BLaER1 (cell line): Measurements from ENCODE around the gene EPHB2.

Source experiments
- H3K27ac ChIP-seq: shearing (Covaris generic); formaldehyde crosslinking; 2 replicates; pipeline ENCODE4 v1.8.1; 2022
- H3K27me3 ChIP-seq: shearing (Covaris generic); formaldehyde crosslinking; 2 replicates; pipeline ENCODE4 v1.8.1; 2022
- H3K36me3 ChIP-seq: shearing (Covaris generic); formaldehyde crosslinking; 2 replicates; pipeline ENCODE4 v1.8.1; 2022
- H3K4me1 ChIP-seq: shearing (Covaris generic); formaldehyde crosslinking; 2 replicates; pipeline ENCODE4 v1.8.1; 2022
- H3K4me2 ChIP-seq: shearing (Covaris generic); formaldehyde crosslinking; 2 replicates; pipeline ENCODE4 v1.8.1; 2022
- H3K4me3 ChIP-seq: shearing (Covaris generic); formaldehyde crosslinking; 2 replicates; pipeline ENCODE4 v1.8.1; 2022
- H3K9ac ChIP-seq: shearing (Covaris generic); formaldehyde crosslinking; 2 replicates; pipeline ENCODE4 v1.8.1; 2022
- H3K9me3 ChIP-seq: shearing (Covaris generic); formaldehyde crosslinking; 2 replicates; pipeline ENCODE4 v1.8.1; 2022
- H4K20me1 ChIP-seq: shearing (Covaris generic); formaldehyde crosslinking; 2 replicates; pipeline ENCODE4 v1.8.1; 2022
- Cebpa-rat ChIP-seq: shearing (Covaris generic); IDR thresholded peaks from 2 replicates; pipeline ENCODE4 v1.8.1; 2022

The EPHB2 gene

DNA sequence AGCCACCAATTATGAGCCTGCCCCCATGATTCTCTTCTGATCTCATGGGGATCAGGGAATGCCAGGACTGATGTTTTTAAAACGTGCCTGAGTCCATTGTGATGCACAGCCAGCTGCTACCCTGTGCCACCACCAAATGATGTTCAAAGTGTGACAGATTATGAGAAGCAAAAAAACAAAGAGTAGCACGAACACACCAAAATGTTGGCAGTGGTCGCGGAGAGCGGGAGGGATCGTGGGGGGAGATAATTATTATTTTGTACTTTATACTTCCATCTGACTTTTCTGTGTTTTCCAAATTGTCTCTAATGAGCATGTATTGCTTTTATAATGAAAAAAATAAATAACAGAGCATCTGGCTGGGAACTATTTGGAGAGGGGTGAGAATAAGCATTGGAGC lies 50.5 kb downstream of the EPHB2 start:
- Histone ChIP-seq H3K9ac (no peak overlapping the region), H3K4me3 (no peak overlapping the region), H3K27me3 (no peaks in the 10 kb centered on the region), H3K4me1 (no peaks in the 10 kb centered on the region), H4K20me1 (no peaks in the 10 kb centered on the region), H3K36me3 (no peaks in the 10 kb centered on the region), H3K27ac (no peak overlapping the region), H3K9me3 (no peaks in the 10 kb centered on the region), H3K4me2 (no peak overlapping the region)
- TF ChIP-seq Cebpa-rat = no peak

DNA sequence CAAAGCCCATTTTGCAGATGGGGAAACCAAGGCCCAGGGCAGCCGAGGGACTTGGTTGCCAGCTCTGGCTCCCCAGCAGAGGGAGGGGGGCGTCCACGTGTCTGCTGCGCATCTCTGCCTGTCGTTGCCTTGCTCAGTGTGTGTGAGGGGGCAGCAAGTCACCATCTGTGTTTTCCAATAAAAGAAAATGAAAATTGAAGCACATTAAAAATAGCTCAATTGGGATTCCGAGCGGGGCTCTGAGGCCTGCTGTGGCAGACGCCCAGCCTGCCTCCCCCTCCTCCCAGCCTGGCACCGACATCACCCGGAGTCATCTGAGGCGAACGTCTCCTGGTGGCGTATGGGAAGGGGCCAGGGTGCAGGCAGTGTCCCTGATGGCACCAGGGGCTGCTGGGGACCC lies 51.2 kb downstream of the EPHB2 start:
- Histone ChIP-seq H3K4me3 (no peak overlapping the region), H3K27me3 (no peaks in the 10 kb centered on the region), H3K4me1 (no peaks in the 10 kb centered on the region), H3K9ac (no peak overlapping the region), H3K4me2 (no peak overlapping the region), H3K9me3 (no peaks in the 10 kb centered on the region), H3K27ac (no peak overlapping the region), H4K20me1 (no peaks in the 10 kb centered on the region), H3K36me3 (no peaks in the 10 kb centered on the region)
- TF ChIP-seq Cebpa-rat = no peak

- Histone ChIP-seq H3K9ac (no peak overlapping the region), H3K36me3 (no peaks in the 10 kb centered on the region)
Observed at GRCh38 chr1:22763487-22764200, 53.0 kb downstream of the EPHB2 start.

DNA sequence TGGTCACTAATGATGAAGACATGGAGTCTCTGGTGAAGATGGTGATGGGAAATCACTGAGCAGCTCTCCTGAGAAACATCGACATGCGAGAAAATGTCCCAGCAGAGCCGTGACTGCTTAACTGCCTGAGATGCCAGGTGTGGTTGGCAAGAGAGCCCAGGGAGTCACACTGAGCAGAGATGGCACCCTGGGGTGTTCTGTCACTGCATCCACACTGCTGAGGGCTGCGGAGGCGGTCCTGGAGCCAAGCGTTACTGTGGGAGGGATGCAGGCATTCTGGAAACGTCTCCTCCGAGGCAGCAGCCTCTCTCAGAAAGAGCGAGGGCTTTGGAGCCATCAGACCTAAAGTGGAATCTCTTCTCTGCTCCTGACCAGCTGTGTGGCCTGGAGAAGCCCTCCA lies 57.2 kb downstream of the EPHB2 start:
- no peak overlapping the region for H3K9ac ChIP-seq

More at GRCh38 chr1:22763487-22764200, 53.0 kb downstream of the EPHB2 start:
- H3K27me3 ChIP-seq = no peaks in the 10 kb centered on the region
- H3K4me2 ChIP-seq = no peak overlapping the region
- no peak overlapping the region for H3K4me3 ChIP-seq
- no peaks in the 10 kb centered on the region for H4K20me1 ChIP-seq
- TF ChIP-seq Cebpa-rat = no peak
- H3K4me1 ChIP-seq = no peaks in the 10 kb centered on the region
- no peaks in the 10 kb centered on the region for H3K9me3 ChIP-seq
- no peak overlapping the region for H3K27ac ChIP-seq

DNA sequence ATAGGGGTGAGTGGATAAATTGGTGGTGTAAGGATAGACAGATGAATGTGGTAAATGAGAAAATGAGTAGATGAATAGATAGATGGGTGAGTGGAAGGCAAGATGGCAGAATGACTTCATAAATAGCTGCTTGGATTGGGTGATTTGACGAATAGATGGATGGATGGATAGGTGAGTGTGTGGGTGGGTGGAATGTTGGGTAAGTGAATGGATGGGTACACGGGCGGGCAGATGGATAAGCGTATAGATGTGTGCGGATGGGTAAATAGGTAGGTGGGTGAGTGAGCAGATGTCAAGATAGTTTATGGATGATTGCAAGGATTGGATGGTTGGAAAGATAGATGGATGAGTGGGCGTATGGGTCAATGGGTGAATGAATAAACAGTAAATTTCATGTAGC lies 59.3 kb downstream of the EPHB2 start:
- no peak for TF ChIP-seq Cebpa-rat
- H3K4me3 ChIP-seq = no peak overlapping the region
- no peaks in the 10 kb centered on the region for H3K36me3 ChIP-seq
- H3K9me3 ChIP-seq = no peaks in the 10 kb centered on the region
- no peak overlapping the region for H3K4me2 ChIP-seq
- no peaks in the 10 kb centered on the region for H3K4me1 ChIP-seq
- no peak overlapping the region for H3K9ac ChIP-seq
- H4K20me1 ChIP-seq = no peaks in the 10 kb centered on the region
- no peak overlapping the region for H3K27ac ChIP-seq
- H3K27me3 ChIP-seq = no peaks in the 10 kb centered on the region

More for the DNA sequence above, 57.2 kb downstream of the EPHB2 start:
- H4K20me1 ChIP-seq = no peaks in the 10 kb centered on the region
- H3K4me1 ChIP-seq = no peaks in the 10 kb centered on the region
- no peak for TF ChIP-seq Cebpa-rat
- H3K4me3 ChIP-seq = no peak overlapping the region
- H3K4me2 ChIP-seq = no peak overlapping the region
- no peaks in the 10 kb centered on the region for H3K36me3 ChIP-seq
- H3K9me3 ChIP-seq = no peaks in the 10 kb centered on the region
- H3K27ac ChIP-seq = no peak overlapping the region
- no peaks in the 10 kb centered on the region for H3K27me3 ChIP-seq

GRCh38 chr1:22772014-22772413 lies 61.4 kb downstream of the EPHB2 start:
- Histone ChIP-seq H3K4me2 (no peak overlapping the region), H3K9ac (no peak overlapping the region), H3K27me3 (no peaks in the 10 kb centered on the region), H3K4me3 (no peak overlapping the region), H3K9me3 (no peaks in the 10 kb centered on the region), H3K27ac (no peak overlapping the region), H3K4me1 (no peaks in the 10 kb centered on the region), H3K36me3 (no peaks in the 10 kb centered on the region), H4K20me1 (no peaks in the 10 kb centered on the region)
- TF ChIP-seq Cebpa-rat = no peak

- no peak overlapping the region for H3K4me2 ChIP-seq
- no peak overlapping the region for H3K9ac ChIP-seq
- no peak overlapping the region for H3K27ac ChIP-seq
- no peaks in the 10 kb centered on the region for H3K4me1 ChIP-seq
- no peak overlapping the region for H3K4me3 ChIP-seq
- no peaks in the 10 kb centered on the region for H4K20me1 ChIP-seq
- no peaks in the 10 kb centered on the region for H3K36me3 ChIP-seq
- no peaks in the 10 kb centered on the region for H3K27me3 ChIP-seq
- no peak for TF ChIP-seq Cebpa-rat
- H3K9me3 ChIP-seq = no peaks in the 10 kb centered on the region
Observed at GRCh38 chr1:22773981-22774832, 63.6 kb downstream of the EPHB2 start.

GRCh38 chr1:22774833-22775182 lies 64.2 kb downstream of the EPHB2 start:
- H3K9ac ChIP-seq = no peak overlapping the region
- no peaks in the 10 kb centered on the region for H3K9me3 ChIP-seq
- no peak overlapping the region for H3K27ac ChIP-seq
- H3K36me3 ChIP-seq = no peaks in the 10 kb centered on the region
- no peak for TF ChIP-seq Cebpa-rat
- no peak overlapping the region for H3K4me2 ChIP-seq
- no peaks in the 10 kb centered on the region for H3K27me3 ChIP-seq
- H3K4me3 ChIP-seq = no peak overlapping the region
- no peaks in the 10 kb centered on the region for H4K20me1 ChIP-seq
- H3K4me1 ChIP-seq = no peaks in the 10 kb centered on the region

DNA sequence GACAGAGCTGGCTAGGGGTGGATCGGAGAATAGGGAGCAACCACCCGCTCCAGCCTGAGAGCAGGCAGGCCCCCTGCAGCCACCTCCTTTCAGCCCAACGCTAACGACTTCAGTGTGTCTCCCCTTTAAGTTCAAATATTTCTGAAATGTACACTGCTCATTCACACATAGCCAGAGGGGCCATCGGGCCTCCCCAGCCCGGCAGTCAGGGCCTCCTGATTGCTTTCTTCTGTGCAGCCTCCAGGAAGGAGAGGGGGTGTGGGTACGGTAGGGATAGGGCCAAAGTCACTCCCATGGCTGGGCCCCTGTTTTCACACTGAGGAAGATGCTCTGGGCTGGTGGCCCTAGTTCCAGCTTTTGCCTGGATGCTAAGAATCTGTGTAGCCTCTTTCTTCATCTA lies 64.8 kb downstream of the EPHB2 start:
- Histone ChIP-seq H3K4me2 (no peak overlapping the region), H3K4me1 (no peaks in the 10 kb centered on the region), H3K9ac (no peak overlapping the region), H3K4me3 (no peak overlapping the region), H3K27ac (no peak overlapping the region), H3K9me3 (no peaks in the 10 kb centered on the region), H4K20me1 (no peaks in the 10 kb centered on the region), H3K36me3 (no peaks in the 10 kb centered on the region), H3K27me3 (no peaks in the 10 kb centered on the region)
- TF ChIP-seq Cebpa-rat = no peak

- no peak overlapping the region for H3K9ac ChIP-seq
- no peak overlapping the region for H3K27ac ChIP-seq
- H3K4me3 ChIP-seq = no peak overlapping the region
- no peak for TF ChIP-seq Cebpa-rat
- H3K9me3 ChIP-seq = no peaks in the 10 kb centered on the region
- H3K4me2 ChIP-seq = no peak overlapping the region
- H3K4me1 ChIP-seq = no peaks in the 10 kb centered on the region
- H3K27me3 ChIP-seq = no peaks in the 10 kb centered on the region
- no peaks in the 10 kb centered on the region for H3K36me3 ChIP-seq
- no peaks in the 10 kb centered on the region for H4K20me1 ChIP-seq
Observed at GRCh38 chr1:22776035-22776613, 65.5 kb downstream of the EPHB2 start.
